Fibroblast of lung (primary cell): ENCODE results near the gene SORCS2. TPM values are rescaled to one million over a fixed set of nuclear protein-coding genes. Genes with fewer than 3 reads are reported as not detected.

Experiments
- DNase-seq, 2 donors: peaks; one replicate each; pipeline versions ENCODE4 v3.0.0 to v3.0.0-alpha.2; 2010; ENCODE audit warnings: low read depth in 2 of 2
- H2AFZ ChIP-seq: 2 replicates; pipeline ENCODE4 v1.5.1; 2012; ENCODE audit warnings: low read length, control low read depth, inconsistent platforms
- H3K27ac ChIP-seq: 2 replicates; pipeline ENCODE4 v1.5.1; 2011; ENCODE audit warnings: low read length, control low read depth; ENCODE audit not compliant: insufficient read depth
- H3K27me3 ChIP-seq: 2 replicates; pipeline ENCODE4 v1.5.1; 2011; ENCODE audit warnings: mild to moderate bottlenecking, low read length; ENCODE audit not compliant: control insufficient read depth, insufficient read depth
- H3K36me3 ChIP-seq: 2 replicates; pipeline ENCODE4 v1.5.1; 2011; ENCODE audit warnings: low read length; ENCODE audit not compliant: control insufficient read depth, insufficient read depth
- H3K4me1 ChIP-seq: 2 replicates; pipeline ENCODE4 v1.5.1; 2011; ENCODE audit warnings: low read length; ENCODE audit not compliant: control insufficient read depth, insufficient read depth; ENCODE audit errors: extremely low read depth
- H3K4me2 ChIP-seq: 2 replicates; pipeline ENCODE4 v1.5.1; 2011; ENCODE audit warnings: low read length, control low read depth; ENCODE audit not compliant: insufficient read depth; ENCODE audit errors: extremely low read depth
- H3K4me3 ChIP-seq, 4 experiments: fragments of 200-600 bp in 1 of 4; sonication (generic) in 1 of 4; replicated peaks in 1 of 4; 2 replicates each; pipeline ENCODE4 v1.5.1; 2011 to 2016; ENCODE audit warnings: low read length in 4 of 4, low read depth in 3 of 4, mild to moderate bottlenecking in 3 of 4, control low read depth in 2 of 4, inconsistent platforms in 1 of 4, mixed read lengths in 1 of 4; ENCODE audit not compliant: insufficient read depth in 1 of 4; ENCODE audit errors: control extremely low read depth in 1 of 4
- H3K79me2 ChIP-seq: 2 replicates; pipeline ENCODE4 v1.5.1; 2012; ENCODE audit warnings: mild to moderate bottlenecking, low read length, inconsistent platforms; ENCODE audit not compliant: control insufficient read depth, insufficient read depth
- H3K9ac ChIP-seq: 2 replicates; pipeline ENCODE4 v1.5.1; 2011; ENCODE audit warnings: mild to moderate bottlenecking, low read length, control low read depth; ENCODE audit not compliant: insufficient read depth
- H3K9me3 ChIP-seq: 2 replicates; pipeline ENCODE4 v1.5.1; 2012; ENCODE audit warnings: low read depth, low read length; ENCODE audit not compliant: control insufficient read depth, insufficient read depth
- H4K20me1 ChIP-seq: 2 replicates; pipeline ENCODE4 v1.5.1; 2011; ENCODE audit warnings: low read length; ENCODE audit not compliant: control insufficient read depth, insufficient read depth; ENCODE audit errors: extremely low read depth
- EZH2 ChIP-seq: IDR thresholded peaks from 2 replicates; pipeline ENCODE4 v1.5.1; 2012; ENCODE audit warnings: low read length, control low read depth, mild to moderate bottlenecking; ENCODE audit errors: missing control alignments
- polyA plus RNA-seq, 2 donors: library from polyadenylated mRNA; depleted of rRNA in 1 of 2; stranded (reverse) in 1 of 2; unstranded in 1 of 2; fragments of >200 nt; gene quantifications; 2 replicates each; pipeline ENCODE4 v1.2.1, GENCODE V29; 2011 to 2012; ENCODE audit warnings: missing spikeins in 1 of 2
- total RNA-seq: library from RNA; depleted of rRNA; stranded (reverse); fragments of >200 nt; gene quantifications from 2 replicates; pipeline ENCODE4 v1.2.1, GENCODE V29; 2014
- TF ChIP-seq, protein P1 (sequence below), 2 donors: IDR thresholded peaks in 1 of 2; conservative IDR thresholded peaks in 1 of 2; 1 replicate in 1 of 2; 2 replicates in 1 of 2; pipeline ENCODE4 v1.5.1; 2011 to 2012; ENCODE audit warnings: low read length in 2 of 2, control low read depth in 1 of 2, inconsistent platforms in 1 of 2, low read depth in 1 of 2, mild to moderate bottlenecking in 1 of 2

Gene SORCS2
- total and polyA plus RNA-seq, 2 donors (not counting 1 experiment from before 2014, with no cell fraction given) = 0.17 to 0.41 TPM

DNA sequence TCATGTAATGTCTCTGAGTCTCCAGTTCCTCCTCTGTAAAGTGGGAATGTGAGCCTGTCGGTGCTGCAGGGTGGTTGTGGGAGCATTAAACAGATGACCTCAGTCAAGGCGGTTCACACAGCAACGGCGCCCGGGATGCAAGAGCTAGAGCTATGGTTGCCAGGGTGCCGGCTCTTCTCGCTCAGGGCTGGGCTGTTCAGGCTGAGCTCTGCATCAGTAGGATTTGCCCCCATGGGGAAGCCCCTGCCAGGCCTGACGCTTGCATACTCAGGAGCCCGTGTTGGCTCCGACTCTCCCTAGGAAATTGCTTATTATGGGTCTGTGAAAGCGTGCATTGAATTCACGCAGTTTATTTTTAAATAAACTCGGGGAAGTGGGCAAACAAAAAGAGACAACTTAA lies 175.1 kb downstream of the SORCS2 start:
- H3K4me3 ChIP-seq = no peak overlapping the region
- H4K20me1 ChIP-seq = no peaks in the 10 kb centered on the region
- no peaks in the 10 kb centered on the region for H3K4me1 ChIP-seq
- no peak overlapping the region for H2AFZ ChIP-seq
- H3K27me3 ChIP-seq = peaks cover 24% of the 10 kb centered on the region
- DNase-seq = no peak
- TF ChIP-seq EZH2 = no peak
- TF ChIP-seq, protein P1, sequence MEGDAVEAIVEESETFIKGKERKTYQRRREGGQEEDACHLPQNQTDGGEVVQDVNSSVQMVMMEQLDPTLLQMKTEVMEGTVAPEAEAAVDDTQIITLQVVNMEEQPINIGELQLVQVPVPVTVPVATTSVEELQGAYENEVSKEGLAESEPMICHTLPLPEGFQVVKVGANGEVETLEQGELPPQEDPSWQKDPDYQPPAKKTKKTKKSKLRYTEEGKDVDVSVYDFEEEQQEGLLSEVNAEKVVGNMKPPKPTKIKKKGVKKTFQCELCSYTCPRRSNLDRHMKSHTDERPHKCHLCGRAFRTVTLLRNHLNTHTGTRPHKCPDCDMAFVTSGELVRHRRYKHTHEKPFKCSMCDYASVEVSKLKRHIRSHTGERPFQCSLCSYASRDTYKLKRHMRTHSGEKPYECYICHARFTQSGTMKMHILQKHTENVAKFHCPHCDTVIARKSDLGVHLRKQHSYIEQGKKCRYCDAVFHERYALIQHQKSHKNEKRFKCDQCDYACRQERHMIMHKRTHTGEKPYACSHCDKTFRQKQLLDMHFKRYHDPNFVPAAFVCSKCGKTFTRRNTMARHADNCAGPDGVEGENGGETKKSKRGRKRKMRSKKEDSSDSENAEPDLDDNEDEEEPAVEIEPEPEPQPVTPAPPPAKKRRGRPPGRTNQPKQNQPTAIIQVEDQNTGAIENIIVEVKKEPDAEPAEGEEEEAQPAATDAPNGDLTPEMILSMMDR (conservative IDR thresholded peaks at IDR 0.05 in 1 of 2, IDR thresholded peaks at IDR 0.05 in 1 of 2; ENCODE audit: low read depth in 1 of 2, low read length in 2 of 2) = no peak
- H3K9me3 ChIP-seq = no peaks in the 10 kb centered on the region
- H3K27ac ChIP-seq = no peak overlapping the region
- no peaks in the 10 kb centered on the region for H3K36me3 ChIP-seq
- H3K9ac ChIP-seq = no peak overlapping the region
- H3K4me2 ChIP-seq = no peak overlapping the region
- no peaks in the 10 kb centered on the region for H3K79me2 ChIP-seq

DNA sequence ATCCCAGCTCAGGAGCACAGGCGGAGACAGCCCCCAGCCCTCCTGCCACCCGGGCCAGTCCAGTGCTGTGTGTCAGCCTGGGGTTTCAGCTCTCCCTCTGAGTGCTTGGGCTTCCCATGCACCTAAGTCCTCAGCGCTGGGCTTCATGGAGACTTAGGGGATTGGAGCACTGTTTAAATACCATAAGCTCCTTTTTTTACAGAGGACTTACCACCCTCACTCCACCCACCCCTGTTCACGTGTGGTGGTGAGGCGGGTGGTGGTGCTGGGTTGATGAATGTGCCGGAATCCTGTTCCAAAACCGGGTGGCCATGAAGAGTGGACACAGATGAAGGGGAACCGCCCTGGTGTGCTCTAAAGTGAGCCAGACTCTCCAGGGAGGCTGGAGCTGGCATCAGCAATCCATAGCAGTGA lies 175.5 kb downstream of the SORCS2 start:
- no peaks in the 10 kb centered on the region for H3K9me3 ChIP-seq
- H3K79me2 ChIP-seq = no peaks in the 10 kb centered on the region
- H3K9ac ChIP-seq = no peak overlapping the region
- no peaks in the 10 kb centered on the region for H3K36me3 ChIP-seq
- H3K27me3 ChIP-seq = peaks cover 24% of the 10 kb centered on the region
- TF ChIP-seq, protein P1 (conservative IDR thresholded peaks at IDR 0.05 in 1 of 2, IDR thresholded peaks at IDR 0.05 in 1 of 2; ENCODE audit: low read depth in 1 of 2, low read length in 2 of 2) = no peak
- TF ChIP-seq EZH2 = no peak
- H3K4me1 ChIP-seq = no peaks in the 10 kb centered on the region
- peak in 1 of 2 donors; percentile 41 for DNase-seq
- H3K4me3 ChIP-seq = no peak overlapping the region
- no peaks in the 10 kb centered on the region for H4K20me1 ChIP-seq
- no peak overlapping the region for H3K27ac ChIP-seq
- H2AFZ ChIP-seq = no peak overlapping the region
- no peak overlapping the region for H3K4me2 ChIP-seq

DNA sequence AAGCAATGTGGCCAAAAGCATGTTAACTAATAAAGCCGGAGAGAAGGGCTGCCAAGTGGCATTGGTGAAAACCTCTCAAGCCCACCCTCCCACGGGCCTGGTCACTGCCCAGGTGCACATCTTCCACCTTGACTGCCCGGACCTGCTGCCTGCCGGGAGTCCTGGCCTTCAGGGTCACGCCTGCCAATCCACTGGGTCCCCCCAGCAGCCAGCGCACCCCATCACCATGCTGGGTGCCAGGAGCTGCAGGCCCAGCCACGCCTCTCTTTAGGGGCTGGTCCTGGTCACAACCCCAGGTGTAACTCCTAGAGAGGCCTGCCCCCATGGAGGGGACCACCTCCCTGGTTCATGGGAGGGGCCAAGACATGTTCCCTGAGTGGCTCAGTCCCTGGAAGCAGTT lies 176.0 kb downstream of the SORCS2 start:
- H3K79me2 ChIP-seq = no peaks in the 10 kb centered on the region
- H3K36me3 ChIP-seq = no peaks in the 10 kb centered on the region
- H4K20me1 ChIP-seq = no peaks in the 10 kb centered on the region
- H3K9me3 ChIP-seq = no peaks in the 10 kb centered on the region
- H3K27me3 ChIP-seq = peaks cover 24% of the 10 kb centered on the region
- H3K4me2 ChIP-seq = no peak overlapping the region
- no peak overlapping the region for H3K27ac ChIP-seq
- H3K4me1 ChIP-seq = no peaks in the 10 kb centered on the region
- no peak overlapping the region for H3K9ac ChIP-seq
- DNase-seq = no peak
- H3K4me3 ChIP-seq = no peak overlapping the region
- H2AFZ ChIP-seq = no peak overlapping the region
- no peak for TF ChIP-seq EZH2
- TF ChIP-seq, protein P1 (conservative IDR thresholded peaks at IDR 0.05 in 1 of 2, IDR thresholded peaks at IDR 0.05 in 1 of 2; ENCODE audit: low read depth in 1 of 2, low read length in 2 of 2) = no peak
